Measurements from ENCODE around the gene ZC3H12D.

ZC3H12D gene

GRCh38 chr6:149438855-149439254 lies 46.0 kb downstream of the ZC3H12D start:
- Histone ChIP-seq H3K4me3 (ENCODE audit: low read depth, low read length, poor library complexity, severe bottlenecking) (no peak overlapping the region), H3K27ac (ENCODE audit: low read depth, low read length, poor library complexity, severe bottlenecking) (no peak overlapping the region), H2AFZ (ENCODE audit: low read length) (no peak overlapping the region), H3K9me3 (ENCODE audit: low read length) (no peaks in the 10 kb centered on the region), H3K4me1 (ENCODE audit: insufficient read depth, low read length, severe bottlenecking) (no peaks in the 10 kb centered on the region), H3K9ac (ENCODE audit: low read length) (no peak overlapping the region), H3K4me2 (ENCODE audit: low read length) (no peak overlapping the region), H3K27me3 (ENCODE audit: insufficient read depth, low read length) (no peaks in the 10 kb centered on the region), H4K20me1 (ENCODE audit: insufficient read depth, low read length) (no peaks in the 10 kb centered on the region), H3F3A (ENCODE audit: insufficient read depth, low read length) (no peaks in the 10 kb centered on the region), H3K79me2 (ENCODE audit: insufficient read depth, low read length) (no peaks in the 10 kb centered on the region), H3K36me3 (ENCODE audit: insufficient read depth, low read length) (no peaks in the 10 kb centered on the region), H3K9me2 (ENCODE audit: low read depth, low read length) (no peaks in the 10 kb centered on the region)
- no peak for TF ChIP-seq EZH2 (IDR thresholded peaks at IDR 0.05; ENCODE audit: borderline replicate concordance, low read length)
- no peak for TF ChIP-seq CTCF (IDR thresholded peaks at IDR 0.05; ENCODE audit: low read length)

- Histone ChIP-seq H3K27me3 (ENCODE audit: insufficient read depth, low read length) (no peaks in the 10 kb centered on the region), H3K4me3 (ENCODE audit: low read depth, low read length, poor library complexity, severe bottlenecking) (no peak overlapping the region), H3F3A (ENCODE audit: insufficient read depth, low read length) (no peaks in the 10 kb centered on the region), H3K27ac (ENCODE audit: low read depth, low read length, poor library complexity, severe bottlenecking) (no peak overlapping the region), H3K9me3 (ENCODE audit: low read length) (no peaks in the 10 kb centered on the region), H3K4me1 (ENCODE audit: insufficient read depth, low read length, severe bottlenecking) (no peaks in the 10 kb centered on the region), H3K36me3 (ENCODE audit: insufficient read depth, low read length) (no peaks in the 10 kb centered on the region), H3K9ac (ENCODE audit: low read length) (no peak overlapping the region), H3K9me2 (ENCODE audit: low read depth, low read length) (no peaks in the 10 kb centered on the region), H4K20me1 (ENCODE audit: insufficient read depth, low read length) (no peaks in the 10 kb centered on the region), H3K79me2 (ENCODE audit: insufficient read depth, low read length) (no peaks in the 10 kb centered on the region), H3K4me2 (ENCODE audit: low read length) (no peak overlapping the region), H2AFZ (ENCODE audit: low read length) (no peak overlapping the region)
- TF ChIP-seq CTCF (IDR thresholded peaks at IDR 0.05; ENCODE audit: low read length) (no peak), EZH2 (IDR thresholded peaks at IDR 0.05; ENCODE audit: borderline replicate concordance, low read length) (no peak)
Measured at GRCh38 chr6:149437212-149437611, 47.6 kb downstream of the ZC3H12D start.

GRCh38 chr6:149436647-149437046 lies 48.2 kb downstream of the ZC3H12D start:
- Histone ChIP-seq H3K36me3 (ENCODE audit: insufficient read depth, low read length) (no peaks in the 10 kb centered on the region), H3K27me3 (ENCODE audit: insufficient read depth, low read length) (no peaks in the 10 kb centered on the region), H3K4me1 (ENCODE audit: insufficient read depth, low read length, severe bottlenecking) (no peaks in the 10 kb centered on the region), H3K4me3 (ENCODE audit: low read depth, low read length, poor library complexity, severe bottlenecking) (no peak overlapping the region), H3K27ac (ENCODE audit: low read depth, low read length, poor library complexity, severe bottlenecking) (no peak overlapping the region), H2AFZ (ENCODE audit: low read length) (no peak overlapping the region), H3K9ac (ENCODE audit: low read length) (no peak overlapping the region), H3K4me2 (ENCODE audit: low read length) (no peak overlapping the region), H3K9me2 (ENCODE audit: low read depth, low read length) (no peaks in the 10 kb centered on the region), H3K9me3 (ENCODE audit: low read length) (no peaks in the 10 kb centered on the region), H4K20me1 (ENCODE audit: insufficient read depth, low read length) (no peaks in the 10 kb centered on the region), H3K79me2 (ENCODE audit: insufficient read depth, low read length) (no peaks in the 10 kb centered on the region), H3F3A (ENCODE audit: insufficient read depth, low read length) (no peaks in the 10 kb centered on the region)
- no peak for TF ChIP-seq CTCF (IDR thresholded peaks at IDR 0.05; ENCODE audit: low read length)
- TF ChIP-seq EZH2 (IDR thresholded peaks at IDR 0.05; ENCODE audit: borderline replicate concordance, low read length), result no peak

All from OCI-LY1 (cell line).